Stomach (tissue), 9 donors: ENCODE results near the gene MED25. TPM values are rescaled to one million over a fixed set of nuclear protein-coding genes. Genes with fewer than 3 reads are reported as not detected.

Experiments
- DNase-seq, 2 donors: peaks; one replicate each; pipeline versions ENCODE4 v3.0.0 to v3.0.0-alpha.2; 2013 to 2019
- H3K27ac ChIP-seq, 5 donors: fragments of 200-600 bp in 4 of 5; sonication (generic) in 4 of 5; one replicate each; pipeline ENCODE4 v1.5.1; 2013 to 2019; ENCODE audit warnings: mild to moderate bottlenecking in 1 of 5, moderate library complexity in 1 of 5
- H3K27me3 ChIP-seq, 3 donors: fragments of 200-600 bp; sonication (generic); one replicate each; pipeline ENCODE4 v1.5.1; 2017 to 2019; ENCODE audit warnings: mixed run types in 1 of 3
- H3K36me3 ChIP-seq, 4 donors: fragments of 200-600 bp; sonication (generic); 1 replicate in 3 of 4; 2 replicates in 1 of 4; pipeline ENCODE4 v1.5.1; 2016 to 2019
- H3K4me1 ChIP-seq, 4 donors: fragments of 200-600 bp; sonication (generic); one replicate each; pipeline ENCODE4 v1.5.1; 2016 to 2019
- H3K4me3 ChIP-seq, 4 donors: fragments of 200-600 bp; sonication (generic) in 3 of 4; one replicate each; pipeline ENCODE4 v1.5.1; 2016 to 2019; ENCODE audit warnings: mild to moderate bottlenecking in 1 of 4
- H3K9me3 ChIP-seq, 4 donors: fragments of 200-600 bp; sonication (generic); one replicate each; pipeline ENCODE4 v1.5.1; 2016 to 2019
- CTCF ChIP-seq, 7 experiments: fragments of 450-650 bp in 4 of 7; fragments of 200-600 bp in 3 of 7; sonication (generic) in 3 of 7; IDR thresholded peaks; one replicate each; pipeline ENCODE4 v1.5.1; 2016 to 2019; ENCODE audit warnings: antibody characterized with exemption in 7 of 7, control low read depth in 2 of 7, mild to moderate bottlenecking in 1 of 7
- EP300 ChIP-seq: sonication (generic); formaldehyde crosslinking; IDR thresholded peaks from one replicate; pipeline ENCODE4 v1.6.1; 2017; ENCODE audit warnings: antibody characterized with exemption
- POLR2A ChIP-seq, 4 donors: fragments of 450-650 bp; IDR thresholded peaks; one replicate each; pipeline ENCODE4 v1.6.1; 2016; ENCODE audit warnings: antibody characterized with exemption in 4 of 4, control low read depth in 2 of 4, mild to moderate bottlenecking in 1 of 4, moderate library complexity in 1 of 4
- POLR2AphosphoS5 ChIP-seq, 3 donors: sonication (generic); formaldehyde crosslinking; IDR thresholded peaks; one replicate each; pipeline ENCODE4 v1.6.1; 2016; ENCODE audit warnings: antibody characterized with exemption in 3 of 3
- WGBS, 5 donors: extraction: QIAGEN DNeasy Blood & Tissue Kit in 3 of 5; methylation state at CpG; one replicate each; pipeline versions ENCODE4 v1.1.5 to v1.1.7; 2013 to 2018; 5-methylcytosine and 5-hydroxymethylcytosine counted together
- intact Hi-C: fragments of 100-400 bp; cut with DNase I; formaldehyde crosslinking; loops from one replicate; pipeline ENCODE4 v1.15.1; 2023; ENCODE audit warnings: low total_unique reads
- polyA plus RNA-seq, 3 donors: library from polyadenylated mRNA; stranded (reverse); fragments of 200-250 nt; gene quantifications; one replicate each; pipeline ENCODE4 v1.2.3, GENCODE V29; 2013
- total RNA-seq, 5 donors: library from RNA; depleted of rRNA; stranded (reverse); fragments of >200 nt; gene quantifications; one replicate each; pipeline versions ENCODE4 v1.1.0 to v1.2.3, GENCODE V29; 2014 to 2016
- donor health status: healthy with polysubstance abuse.
- donor health status: Bipolar disorder and iron deficiency.
- donor health status: healthy.

MED25 gene
- total and polyA plus RNA-seq, 8 donors = 18.0 to 387 (median 57.6) TPM

GRCh38 chr19:49830766-49831165, 12.7 kb downstream of the MED25 start:
- H3K27ac ChIP-seq = no peak overlapping the region
- H3K36me3 ChIP-seq = peaks cover 76 to 100% (median 93%) of the 10 kb centered on the region in 4 donors
- 92 to 98% (median 95%) methylated on average over 6 to 12 of the region's 12 CpGs for WGBS, 5 donors

GRCh38 chr19:49831592-49831991, 13.5 kb downstream of the MED25 start:
- Histone ChIP-seq H3K27me3 (no peaks in the 10 kb centered on the region), H3K36me3 (peaks cover 84 to 100% (median 100%) of the 10 kb centered on the region in 4 donors), H3K4me3 (no peak overlapping the region), H3K27ac (no peak overlapping the region), H3K4me1 (peaks cover 0 to 14% (median 1%) of the 10 kb centered on the region in 4 donors), H3K9me3 (no peaks in the 10 kb centered on the region)
- DNase-seq = no peak
- TF ChIP-seq EP300 (no peak), CTCF (IDR thresholded peaks at IDR 0.05) (no peak), POLR2A (IDR thresholded peaks at IDR 0.05) (no peak), POLR2AphosphoS5 (IDR thresholded peaks at IDR 0.05) (no peak)
- WGBS, 5 donors = 90 to 96% (median 94%) methylated on average over 8 of the region's 8 CpGs
- intact Hi-C loops = no loop called here

More at GRCh38 chr19:49830766-49831165, 12.7 kb downstream of the MED25 start:
- Histone ChIP-seq H3K27me3 (no peaks in the 10 kb centered on the region), H3K4me3 (no peak overlapping the region), H3K9me3 (no peaks in the 10 kb centered on the region), H3K4me1 (peaks cover 0 to 14% (median 7%) of the 10 kb centered on the region in 4 donors)
- DNase-seq = no peak
- intact Hi-C loops = no loop called here
- no peak for TF ChIP-seq EP300
- TF ChIP-seq POLR2AphosphoS5 (IDR thresholded peaks at IDR 0.05) = no peak

- DNase-seq = no peak
- Histone ChIP-seq H3K4me1 (peaks cover 0 to 14% (median 0%) of the 10 kb centered on the region in 4 donors), H3K36me3 (peaks cover 89 to 100% (median 100%) of the 10 kb centered on the region in 4 donors), H3K9me3 (no peaks in the 10 kb centered on the region), H3K27me3 (no peaks in the 10 kb centered on the region), H3K27ac (peak overlapping the region in 1 of 5 donors; percentile 8), H3K4me3 (no peak overlapping the region)
- 75 to 79% (median 75%) methylated on average over 9 of the region's 9 CpGs for WGBS, 5 donors
- intact Hi-C loops = no loop called here
- TF ChIP-seq CTCF (IDR thresholded peaks at IDR 0.05) = no peak
These were observed 14.5 kb downstream of the MED25 start for GRCh38 chr19:49832556-49832955.

- Histone ChIP-seq H3K4me1 (peaks cover 0 to 14% (median 0%) of the 10 kb centered on the region in 4 donors), H3K9me3 (no peaks in the 10 kb centered on the region), H3K27me3 (no peaks in the 10 kb centered on the region), H3K27ac (no peak overlapping the region), H3K36me3 (peaks cover 96 to 100% (median 100%) of the 10 kb centered on the region in 4 donors), H3K4me3 (no peak overlapping the region)
- WGBS, 5 donors = 87 to 97% (median 92%) methylated on average over 5 to 7 of the region's 7 CpGs
- no peak for TF ChIP-seq EP300
- no peak for TF ChIP-seq POLR2A (IDR thresholded peaks at IDR 0.05)
- no peak for TF ChIP-seq POLR2AphosphoS5 (IDR thresholded peaks at IDR 0.05)
- no peak for TF ChIP-seq CTCF (IDR thresholded peaks at IDR 0.05)
- no peak for DNase-seq
- intact Hi-C loops = no loop called here
These were observed 15.5 kb downstream of the MED25 start for GRCh38 chr19:49833599-49833998.

- Histone ChIP-seq H3K4me1 (peaks cover 0 to 14% (median 0%) of the 10 kb centered on the region in 4 donors), H3K9me3 (no peaks in the 10 kb centered on the region), H3K27ac (no peak overlapping the region), H3K4me3 (no peak overlapping the region), H3K27me3 (no peaks in the 10 kb centered on the region), H3K36me3 (peaks cover 81 to 100% (median 95%) of the 10 kb centered on the region in 4 donors)
- 93 to 99% (median 96%) methylated on average over 6 to 12 of the region's 12 CpGs for WGBS, 5 donors
- intact Hi-C loops = no loop called here
- DNase-seq = no peak
- TF ChIP-seq POLR2A (IDR thresholded peaks at IDR 0.05) (no peak), CTCF (IDR thresholded peaks at IDR 0.05) (no peak), POLR2AphosphoS5 (IDR thresholded peaks at IDR 0.05) (no peak), EP300 (no peak)
These were observed 17.5 kb downstream of the MED25 start for GRCh38 chr19:49835562-49835961.
